OCI-LY1 (cell line): Measurements from ENCODE around the gene NELL1.

ENCODE experiments used
- CTCF ChIP-seq: fragments of 200-600 bp; sonication (generic), shearing (Covaris generic); IDR thresholded peaks from 2 replicates; pipeline ENCODE4 v1.5.1; 2017; ENCODE audit warnings: mild to moderate bottlenecking, antibody characterized with exemption, low read length, moderate library complexity, mixed read lengths
- EZH2 ChIP-seq: fragments of 200-600 bp; sonication (generic), shearing (Covaris generic); IDR thresholded peaks from 2 replicates; pipeline ENCODE4 v1.8.0; 2017; ENCODE audit warnings: borderline replicate concordance, mixed run types, mild to moderate bottlenecking, antibody characterized with exemption, low read length, moderate library complexity, mixed read lengths

- TF ChIP-seq CTCF (no peak), EZH2 (no peak)
Observed at GRCh38 chr11:20762980-20763379, 93.6 kb downstream of the NELL1 start.
